ENCODE measurements around the gene TMEM178B.

The TMEM178B gene

GRCh38 chr7:141045126-141045841, 28.6 kb upstream of the TMEM178B start:
- Histone ChIP-seq H3K4me1 (ENCODE audit: control insufficient read depth, insufficient read depth, low read length) (no peaks in the 10 kb centered on the region), H3K9me3 (ENCODE audit: control insufficient read depth, insufficient read depth, low read depth, low read length) (no peaks in the 10 kb centered on the region), H3K36me3 (ENCODE audit: control insufficient read depth in 2 of 2, insufficient read depth in 1 of 2, low read length in 2 of 2) (no peaks in the 10 kb centered on the region), H3K27ac (ENCODE audit: extremely low read depth, low read depth, low read length) (no peak overlapping the region), H3K4me3 (ENCODE audit: low read depth, low read length) (no peak overlapping the region)
- CTCF ChIA-PET = no interaction called here
- TF ChIP-seq, protein P1, sequence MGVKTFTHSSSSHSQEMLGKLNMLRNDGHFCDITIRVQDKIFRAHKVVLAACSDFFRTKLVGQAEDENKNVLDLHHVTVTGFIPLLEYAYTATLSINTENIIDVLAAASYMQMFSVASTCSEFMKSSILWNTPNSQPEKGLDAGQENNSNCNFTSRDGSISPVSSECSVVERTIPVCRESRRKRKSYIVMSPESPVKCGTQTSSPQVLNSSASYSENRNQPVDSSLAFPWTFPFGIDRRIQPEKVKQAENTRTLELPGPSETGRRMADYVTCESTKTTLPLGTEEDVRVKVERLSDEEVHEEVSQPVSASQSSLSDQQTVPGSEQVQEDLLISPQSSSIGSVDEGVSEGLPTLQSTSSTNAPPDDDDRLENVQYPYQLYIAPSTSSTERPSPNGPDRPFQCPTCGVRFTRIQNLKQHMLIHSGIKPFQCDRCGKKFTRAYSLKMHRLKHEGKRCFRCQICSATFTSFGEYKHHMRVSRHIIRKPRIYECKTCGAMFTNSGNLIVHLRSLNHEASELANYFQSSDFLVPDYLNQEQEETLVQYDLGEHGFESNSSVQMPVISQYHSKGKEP (tag by site-specific recombination; IDR thresholded peaks at IDR 0.05) = no peak
- TF ChIP-seq ZNF514 (tag by site-specific recombination; IDR thresholded peaks at IDR 0.05) = no peak
- TF ChIP-seq SP7 (tag by site-specific recombination; IDR thresholded peaks at IDR 0.05) = no peak
- no peak for TF ChIP-seq ZNF423 (tag by site-specific recombination; IDR thresholded peaks at IDR 0.05)
- no peak for TF ChIP-seq ZFHX2 (tag by site-specific recombination; conservative IDR thresholded peaks at IDR 0.05)
- TF ChIP-seq OSR2 (tag by site-specific recombination; IDR thresholded peaks at IDR 0.05) = no peak
- TF ChIP-seq ZNF26 (tag by site-specific recombination; IDR thresholded peaks at IDR 0.05) = no peak
- no peak for TF ChIP-seq ZNF133 (tag by site-specific recombination; IDR thresholded peaks at IDR 0.05)
- no peak for TF ChIP-seq ZNF221 (tag by site-specific recombination; IDR thresholded peaks at IDR 0.05; ENCODE audit: borderline replicate concordance)
- TF ChIP-seq ZSCAN5A (tag by site-specific recombination; IDR thresholded peaks at IDR 0.05) = no peak
- TF ChIP-seq OVOL3 (tag by site-specific recombination; IDR thresholded peaks at IDR 0.05) = no peak
- no peak for TF ChIP-seq GLIS2 (tag by site-specific recombination; IDR thresholded peaks at IDR 0.05)
- POLR2A ChIA-PET = no interaction called here

DNA sequence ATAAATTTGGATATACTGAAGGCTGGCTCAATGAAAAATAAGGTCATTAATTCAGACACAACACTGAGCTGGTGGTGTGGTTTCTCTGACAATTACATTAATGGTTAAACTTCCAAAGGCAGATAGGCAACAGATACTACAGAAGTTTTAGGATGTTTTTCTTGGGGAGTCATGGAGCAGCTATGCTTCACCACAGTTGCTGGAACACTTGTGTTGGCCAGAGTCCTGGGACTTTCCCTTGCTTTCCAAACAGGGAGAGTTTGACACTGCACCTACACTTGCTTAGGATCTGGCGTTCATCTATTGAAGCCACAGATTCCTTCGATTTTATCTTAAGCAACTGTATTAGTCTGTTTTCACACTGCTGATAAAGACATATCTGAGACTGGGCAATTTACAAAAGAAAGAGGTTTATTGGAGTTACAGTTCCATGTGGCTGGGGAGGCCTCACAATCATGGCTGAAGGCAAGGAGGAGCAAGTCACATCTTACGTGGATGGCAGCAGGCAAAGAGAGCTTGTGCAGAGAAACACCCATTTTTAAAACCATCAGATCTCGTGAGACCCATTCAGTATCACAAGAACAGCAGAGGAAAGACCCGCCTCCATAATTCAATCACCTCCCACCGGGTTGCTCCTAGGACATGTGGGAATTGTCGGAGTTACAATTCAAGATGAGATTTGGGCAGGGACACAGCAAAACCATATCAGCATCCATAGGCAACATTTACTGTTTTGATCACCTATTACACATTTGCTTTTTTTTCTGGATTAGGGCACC, 27.8 kb upstream of the TMEM178B start:
- Histone ChIP-seq H3K9me3 (ENCODE audit: control insufficient read depth, insufficient read depth, low read depth, low read length) (no peaks in the 10 kb centered on the region), H3K4me3 (ENCODE audit: low read depth, low read length) (no peak overlapping the region), H3K36me3 (ENCODE audit: control insufficient read depth in 2 of 2, insufficient read depth in 1 of 2, low read length in 2 of 2) (no peaks in the 10 kb centered on the region), H3K27ac (ENCODE audit: extremely low read depth, low read depth, low read length) (no peak overlapping the region), H3K4me1 (ENCODE audit: control insufficient read depth, insufficient read depth, low read length) (no peaks in the 10 kb centered on the region)
- ChIA-PET POLR2A (no interaction called here), CTCF (no interaction called here)
- no peak for TF ChIP-seq ZNF211 (tag by site-specific recombination; IDR thresholded peaks at IDR 0.05; ENCODE audit: low read depth)
- TF ChIP-seq ZNF214 (tag by site-specific recombination; IDR thresholded peaks at IDR 0.05; ENCODE audit: borderline replicate concordance) = no peak
- no peak for TF ChIP-seq ZNF670 (tag by site-specific recombination; IDR thresholded peaks at IDR 0.05; ENCODE audit: low read depth)
- no peak for TF ChIP-seq SALL2 (tag by site-specific recombination; IDR thresholded peaks at IDR 0.05; ENCODE audit: borderline replicate concordance)
- TF ChIP-seq HIC1 (tag by site-specific recombination; IDR thresholded peaks at IDR 0.05) = no peak
- no peak for TF ChIP-seq ZNF776 (tag by site-specific recombination; IDR thresholded peaks at IDR 0.05; ENCODE audit: borderline replicate concordance)
- no peak for TF ChIP-seq ZNF394 (tag by site-specific recombination; IDR thresholded peaks at IDR 0.05; ENCODE audit: borderline replicate concordance)
- no peak for TF ChIP-seq ZNF274 (IDR thresholded peaks at IDR 0.05; ENCODE audit: low read length)
- TF ChIP-seq ZNF274 (tag by site-specific recombination; IDR thresholded peaks at IDR 0.05; ENCODE audit: borderline replicate concordance) = no peak
